Activated gamma-delta T cell (primary cell): ENCODE measurements around the gene SMOC1.

ENCODE experiments used
- DNase-seq: peaks from one replicate; lab custom pipeline; 2025; lab: John Stamatoyannopoulos, UW

SMOC1 gene

GRCh38 chr14:69863083-69863482 lies 16.1 kb upstream of the SMOC1 start:
- DNase-seq = no peak

- no peak for DNase-seq
These were observed 13.4 kb upstream of the SMOC1 start for GRCh38 chr14:69865701-69866365.

GRCh38 chr14:69868363-69868963 lies 10.8 kb upstream of the SMOC1 start:
- DNase-seq = no peak

GRCh38 chr14:69870613-69871012 lies 8.6 kb upstream of the SMOC1 start:
- no peak for DNase-seq

GRCh38 chr14:69873877-69874780 lies 5.1 kb upstream of the SMOC1 start:
- no peak for DNase-seq

GRCh38 chr14:69876221-69876847 lies 2.9 kb upstream of the SMOC1 start:
- DNase-seq = no peak

GRCh38 chr14:69876848-69877306 lies 2.3 kb upstream of the SMOC1 start:
- DNase-seq = no peak

GRCh38 chr14:69877492-69877891 lies 1.7 kb upstream of the SMOC1 start:
- no peak for DNase-seq

- no peak for DNase-seq
These were observed 965 bp upstream of the SMOC1 start for GRCh38 chr14:69878251-69878650.

GRCh38 chr14:69880044-69880487 lies 850 bp downstream of the SMOC1 start:
- DNase-seq = no peak

GRCh38 chr14:69880893-69881292 lies 1.7 kb downstream of the SMOC1 start:
- DNase-seq = no peak

GRCh38 chr14:69882116-69882864 lies 3.1 kb downstream of the SMOC1 start:
- no peak for DNase-seq

- no peak for DNase-seq
These were observed 3.7 kb downstream of the SMOC1 start for GRCh38 chr14:69882915-69883314.

- no peak for DNase-seq
These were observed 7.4 kb downstream of the SMOC1 start for GRCh38 chr14:69886453-69887242.

- DNase-seq = no peak
These were observed 8.8 kb downstream of the SMOC1 start for GRCh38 chr14:69887740-69888657.

- DNase-seq = no peak
These were observed 12.2 kb downstream of the SMOC1 start for GRCh38 chr14:69891422-69891821.

- DNase-seq = no peak
These were observed 15.9 kb downstream of the SMOC1 start for GRCh38 chr14:69895109-69895508.

GRCh38 chr14:69896080-69896479 lies 16.9 kb downstream of the SMOC1 start:
- DNase-seq = no peak

GRCh38 chr14:69896972-69897371 lies 17.8 kb downstream of the SMOC1 start:
- DNase-seq = no peak

GRCh38 chr14:69900603-69901002 lies 21.4 kb downstream of the SMOC1 start:
- no peak for DNase-seq
